ENCODE results near the gene CARD9.

The CARD9 gene

GRCh38 chr9:136366826-136367225 is 6.6 kb downstream of the CARD9 start:
- H3K9ac ChIP-seq (ENCODE audit: low read depth, low read length): no peak overlapping the region
- H3K4me3 ChIP-seq (ENCODE audit: low read depth, low read length): no peak overlapping the region
- H3K27me3 ChIP-seq (ENCODE audit: control insufficient read depth, insufficient read depth, low read length): no peaks in the 10 kb centered on the region
- peaks cover under 1% of the 10 kb centered on the region for H3K36me3 ChIP-seq (ENCODE audit: control insufficient read depth, insufficient read depth, low read length)
- H3K4me1 ChIP-seq (ENCODE audit: control insufficient read depth, insufficient read depth, low read length): peaks cover 2% of the 10 kb centered on the region
- H3K9me3 ChIP-seq (ENCODE audit: control insufficient read depth, insufficient read depth, low read length): no peaks in the 10 kb centered on the region

- Histone ChIP-seq H3K27me3 (ENCODE audit: control insufficient read depth, insufficient read depth, low read length) (no peaks in the 10 kb centered on the region), H3K9ac (ENCODE audit: low read depth, low read length) (no peak overlapping the region), H3K36me3 (ENCODE audit: control insufficient read depth, insufficient read depth, low read length) (peaks cover 2% of the 10 kb centered on the region), H3K4me3 (ENCODE audit: low read depth, low read length) (no peak overlapping the region), H3K4me1 (ENCODE audit: control insufficient read depth, insufficient read depth, low read length) (peaks cover 2% of the 10 kb centered on the region), H3K9me3 (ENCODE audit: control insufficient read depth, insufficient read depth, low read length) (no peaks in the 10 kb centered on the region)
Measured at GRCh38 chr9:136365775-136366222, 7.7 kb downstream of the CARD9 start.

- no peak overlapping the region for H3K4me3 ChIP-seq (ENCODE audit: low read depth, low read length)
- peaks cover 2% of the 10 kb centered on the region for H3K36me3 ChIP-seq (ENCODE audit: control insufficient read depth, insufficient read depth, low read length)
- no peaks in the 10 kb centered on the region for H3K9me3 ChIP-seq (ENCODE audit: control insufficient read depth, insufficient read depth, low read length)
- H3K4me1 ChIP-seq (ENCODE audit: control insufficient read depth, insufficient read depth, low read length): peaks cover 2% of the 10 kb centered on the region
- no peaks in the 10 kb centered on the region for H3K27me3 ChIP-seq (ENCODE audit: control insufficient read depth, insufficient read depth, low read length)
- H3K9ac ChIP-seq (ENCODE audit: low read depth, low read length): no peak overlapping the region
Measured at GRCh38 chr9:136364942-136365774, 8.3 kb downstream of the CARD9 start.

GRCh38 chr9:136363949-136364748 is 9.3 kb downstream of the CARD9 start:
- peaks cover 2% of the 10 kb centered on the region for H3K36me3 ChIP-seq (ENCODE audit: control insufficient read depth, insufficient read depth, low read length)
- peak overlapping the region; percentile 12 for H3K9ac ChIP-seq (ENCODE audit: low read depth, low read length)

DNA sequence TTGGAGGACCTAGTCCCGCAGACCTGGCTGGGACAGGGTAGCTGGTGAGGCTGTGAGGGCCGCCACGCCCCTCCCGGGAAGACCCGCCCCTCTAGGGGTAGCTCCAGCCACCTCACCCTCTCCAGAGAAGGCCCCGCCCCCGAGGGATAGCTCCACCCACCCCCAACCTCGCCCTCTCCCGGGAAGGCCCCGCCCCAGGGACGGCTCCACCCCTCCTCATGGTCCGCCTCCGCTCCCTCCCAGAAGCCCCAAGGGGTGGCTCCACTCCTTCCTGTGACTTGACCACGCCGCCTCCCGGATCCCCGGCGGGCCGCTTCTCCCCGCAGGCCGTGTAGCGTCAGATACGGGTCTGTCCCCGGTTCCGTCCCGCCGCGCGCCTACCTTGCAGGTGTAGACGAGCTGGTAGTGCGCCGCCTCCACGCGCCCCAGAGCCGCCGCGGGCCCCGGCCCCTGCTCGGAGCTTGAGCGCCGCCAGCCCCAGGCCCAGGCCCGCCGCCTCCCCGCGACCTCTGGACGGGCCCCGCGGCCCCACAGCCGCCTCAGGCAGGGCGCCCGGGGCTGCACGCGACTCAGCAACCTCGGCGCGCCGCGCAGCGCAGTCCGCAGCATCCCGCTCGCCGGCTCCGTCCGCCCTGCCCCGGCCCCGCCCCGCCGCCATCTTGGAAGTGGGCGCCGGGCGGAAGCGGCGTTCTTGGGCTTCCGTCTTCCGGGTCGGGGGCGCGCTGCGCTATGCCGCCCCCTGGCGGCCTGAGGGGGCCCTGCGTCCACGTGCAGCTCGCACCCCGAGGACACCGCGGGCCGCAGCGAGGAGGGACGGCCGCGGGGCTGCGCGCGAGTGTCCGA is 10.1 kb downstream of the CARD9 start, which contains the start of gene DNLZ:
Gene DNLZ, minus strand, starts transcription at position 639 of the 843 bp plus-strand sequence. Its CDS starts 30 bp downstream, at position 609.
- Histone ChIP-seq H3K4me3 (ENCODE audit: low read depth, low read length) (peak within 1 kb of the TSS; percentile 65), H3K36me3 (ENCODE audit: control insufficient read depth, insufficient read depth, low read length) (peaks cover 2% of the 10 kb centered on the region), H3K9ac (ENCODE audit: low read depth, low read length) (peak within 1 kb of the TSS; percentile 12), H3K27me3 (ENCODE audit: control insufficient read depth, insufficient read depth, low read length) (no peaks in the 10 kb centered on the region), H3K4me1 (ENCODE audit: control insufficient read depth, insufficient read depth, low read length) (peaks cover 2% of the 10 kb centered on the region), H3K9me3 (ENCODE audit: control insufficient read depth, insufficient read depth, low read length) (no peaks in the 10 kb centered on the region)

More at GRCh38 chr9:136363949-136364748, 9.3 kb downstream of the CARD9 start:
- no peaks in the 10 kb centered on the region for H3K27me3 ChIP-seq (ENCODE audit: control insufficient read depth, insufficient read depth, low read length)
- no peaks in the 10 kb centered on the region for H3K9me3 ChIP-seq (ENCODE audit: control insufficient read depth, insufficient read depth, low read length)
- H3K4me3 ChIP-seq (ENCODE audit: low read depth, low read length): peak overlapping the region; percentile 27
- H3K4me1 ChIP-seq (ENCODE audit: control insufficient read depth, insufficient read depth, low read length): peaks cover 2% of the 10 kb centered on the region

GRCh38 chr9:136362450-136362784 is 11.1 kb downstream of the CARD9 start:
- peaks cover 8% of the 10 kb centered on the region for H3K36me3 ChIP-seq (ENCODE audit: control insufficient read depth, insufficient read depth, low read length)
- no peak overlapping the region for H3K4me3 ChIP-seq (ENCODE audit: low read depth, low read length)
- peaks cover 2% of the 10 kb centered on the region for H3K4me1 ChIP-seq (ENCODE audit: control insufficient read depth, insufficient read depth, low read length)

DNA sequence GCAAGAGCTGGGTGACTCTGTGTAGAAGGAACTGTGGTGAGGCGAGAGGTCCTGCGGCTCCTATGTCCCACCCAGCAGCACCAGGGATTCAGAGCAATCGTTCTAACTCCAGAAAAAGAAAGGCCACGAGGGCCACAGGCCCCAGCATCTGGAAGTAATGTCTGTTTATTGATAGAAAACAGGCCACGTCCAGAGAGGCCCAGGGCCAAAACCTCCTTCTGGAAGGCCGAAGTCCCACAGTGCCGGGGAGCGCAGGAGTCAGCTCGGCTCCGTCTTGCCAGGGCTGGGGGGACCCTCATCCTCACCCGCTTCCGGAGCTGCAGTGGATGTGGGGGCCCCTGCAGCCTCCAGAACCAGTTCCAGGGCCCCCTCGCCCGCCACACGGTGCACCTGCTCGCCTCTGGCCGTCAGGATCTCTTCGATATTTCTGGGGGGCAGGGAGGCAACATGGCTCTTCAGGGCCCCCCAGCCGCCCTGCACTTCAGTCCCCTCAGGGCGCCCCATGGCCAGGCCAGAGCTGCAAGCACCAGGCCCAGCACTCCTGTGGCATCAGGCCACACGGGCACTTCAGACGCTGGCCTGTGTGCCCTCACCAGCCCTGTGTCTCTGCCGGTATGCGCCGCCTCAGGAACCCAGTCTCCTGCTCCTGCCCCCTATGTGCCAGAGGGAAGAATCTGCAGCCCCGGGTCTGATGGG is 11.6 kb downstream of the CARD9 start:
- H3K36me3 ChIP-seq (ENCODE audit: control insufficient read depth, insufficient read depth, low read length): peaks cover 13% of the 10 kb centered on the region
- H3K4me3 ChIP-seq (ENCODE audit: low read depth, low read length): no peak overlapping the region
- H3K27me3 ChIP-seq (ENCODE audit: control insufficient read depth, insufficient read depth, low read length): no peaks in the 10 kb centered on the region
- peaks cover 2% of the 10 kb centered on the region for H3K4me1 ChIP-seq (ENCODE audit: control insufficient read depth, insufficient read depth, low read length)
- no peak overlapping the region for H3K9ac ChIP-seq (ENCODE audit: low read depth, low read length)
- H3K9me3 ChIP-seq (ENCODE audit: control insufficient read depth, insufficient read depth, low read length): no peaks in the 10 kb centered on the region

More at GRCh38 chr9:136362450-136362784, 11.1 kb downstream of the CARD9 start:
- H3K9me3 ChIP-seq (ENCODE audit: control insufficient read depth, insufficient read depth, low read length): no peaks in the 10 kb centered on the region
- H3K9ac ChIP-seq (ENCODE audit: low read depth, low read length): no peak overlapping the region
- no peaks in the 10 kb centered on the region for H3K27me3 ChIP-seq (ENCODE audit: control insufficient read depth, insufficient read depth, low read length)

GRCh38 chr9:136361047-136361753 is 12.3 kb downstream of the CARD9 start:
- no peak overlapping the region for H3K9ac ChIP-seq (ENCODE audit: low read depth, low read length)
- H3K4me1 ChIP-seq (ENCODE audit: control insufficient read depth, insufficient read depth, low read length): peaks cover 2% of the 10 kb centered on the region
- H3K4me3 ChIP-seq (ENCODE audit: low read depth, low read length): no peak overlapping the region
- no peaks in the 10 kb centered on the region for H3K27me3 ChIP-seq (ENCODE audit: control insufficient read depth, insufficient read depth, low read length)
- peaks cover 17% of the 10 kb centered on the region for H3K36me3 ChIP-seq (ENCODE audit: control insufficient read depth, insufficient read depth, low read length)
- no peaks in the 10 kb centered on the region for H3K9me3 ChIP-seq (ENCODE audit: control insufficient read depth, insufficient read depth, low read length)

- H3K36me3 ChIP-seq (ENCODE audit: control insufficient read depth, insufficient read depth, low read length): peaks cover 18% of the 10 kb centered on the region
Measured at GRCh38 chr9:136359774-136360718, 13.4 kb downstream of the CARD9 start.

GRCh38 chr9:136358888-136359287 is 14.6 kb downstream of the CARD9 start:
- H3K9ac ChIP-seq (ENCODE audit: low read depth, low read length): no peak overlapping the region
- H3K36me3 ChIP-seq (ENCODE audit: control insufficient read depth, insufficient read depth, low read length): peaks cover 18% of the 10 kb centered on the region
- H3K27me3 ChIP-seq (ENCODE audit: control insufficient read depth, insufficient read depth, low read length): no peaks in the 10 kb centered on the region
- no peaks in the 10 kb centered on the region for H3K9me3 ChIP-seq (ENCODE audit: control insufficient read depth, insufficient read depth, low read length)
- H3K4me3 ChIP-seq (ENCODE audit: low read depth, low read length): no peak overlapping the region
- H3K4me1 ChIP-seq (ENCODE audit: control insufficient read depth, insufficient read depth, low read length): peaks cover 2% of the 10 kb centered on the region

More at GRCh38 chr9:136359774-136360718, 13.4 kb downstream of the CARD9 start:
- no peak overlapping the region for H3K4me3 ChIP-seq (ENCODE audit: low read depth, low read length)
- no peaks in the 10 kb centered on the region for H3K9me3 ChIP-seq (ENCODE audit: control insufficient read depth, insufficient read depth, low read length)
- peaks cover 2% of the 10 kb centered on the region for H3K4me1 ChIP-seq (ENCODE audit: control insufficient read depth, insufficient read depth, low read length)
- H3K9ac ChIP-seq (ENCODE audit: low read depth, low read length): no peak overlapping the region
- no peaks in the 10 kb centered on the region for H3K27me3 ChIP-seq (ENCODE audit: control insufficient read depth, insufficient read depth, low read length)
